ENCODE results near the gene RAB13.
A peak's percentile ranks its signal among the peaks of the same experiment; 100 is the strongest.

Gene RAB13

DNA sequence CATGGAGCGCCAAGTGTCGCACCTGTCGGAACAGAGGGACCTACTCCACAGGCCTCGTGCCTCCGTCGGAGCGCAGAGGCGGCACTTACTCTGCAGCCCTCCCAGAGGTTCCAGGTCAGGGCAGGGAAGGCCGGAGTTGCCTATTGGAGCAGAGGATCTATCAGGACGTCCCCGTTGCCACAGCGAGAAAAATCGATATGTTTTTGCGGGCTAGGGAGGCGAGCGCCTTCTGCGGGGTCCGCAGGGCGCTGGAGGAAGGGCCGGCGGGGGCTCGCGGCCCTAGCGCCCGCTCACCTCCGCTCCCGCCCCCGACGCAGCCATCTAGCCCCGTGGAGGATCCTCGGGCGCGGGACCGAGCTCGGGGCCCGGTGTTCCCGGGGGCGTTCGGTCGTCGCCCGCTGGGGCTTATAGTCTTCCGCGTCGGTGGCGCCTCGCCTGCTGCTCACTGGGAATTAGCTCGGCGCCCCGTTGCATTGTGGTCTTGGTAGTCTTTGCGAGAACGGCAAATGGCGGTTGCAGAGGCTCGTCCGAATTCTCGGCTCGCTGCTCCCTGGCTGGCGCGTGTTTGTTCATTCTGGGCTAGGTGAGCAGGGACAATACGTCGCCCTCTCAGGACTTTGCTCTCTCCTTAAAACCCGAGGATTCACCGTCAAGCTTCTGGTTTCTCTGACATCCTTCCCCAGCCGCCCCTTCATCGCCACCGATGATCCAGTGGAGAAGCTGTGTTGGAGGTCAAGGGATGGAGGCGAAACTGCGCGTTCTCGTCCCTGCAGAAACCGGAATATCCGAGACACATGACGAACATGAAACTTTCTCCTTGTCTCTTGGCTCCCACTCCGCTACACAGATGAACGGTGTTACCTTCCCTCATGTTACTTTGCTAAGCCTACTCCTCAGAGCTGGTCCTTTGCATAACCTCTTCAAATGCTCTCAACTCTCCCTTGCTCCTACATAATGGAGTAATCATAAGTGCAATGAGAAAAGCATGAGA is 8.6 kb downstream of the RAB13 start, which contains the start of gene JTB:
Gene JTB (minus strand): TSS at position 425 of the 991 bp plus-strand sequence. CDS start 422 bp downstream, at position 3.
- peak; percentile 90 to 91 for DNase-seq

DNA sequence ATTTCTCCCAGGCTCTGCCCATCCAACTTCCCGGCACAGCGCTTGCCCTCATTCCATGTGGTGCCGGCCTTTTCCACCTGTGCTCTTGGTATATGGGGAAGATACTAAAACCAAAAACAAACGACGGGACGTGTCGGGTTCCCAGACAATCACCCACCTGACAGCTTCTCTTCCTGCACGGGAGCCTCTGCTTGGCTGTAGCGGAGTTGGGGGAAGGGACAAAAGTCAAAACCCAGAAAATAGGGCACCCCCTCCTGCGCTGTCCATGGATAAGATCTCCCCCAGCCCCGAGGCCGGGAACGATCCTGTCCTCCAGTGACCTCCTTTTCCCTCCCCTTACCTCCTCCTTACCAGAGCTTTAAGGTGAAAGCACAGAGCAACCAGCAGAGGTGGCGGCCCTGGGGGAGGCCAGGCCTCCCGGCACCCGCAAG is 9.3 kb downstream of the RAB13 start:
- DNase-seq: no peak

DNA sequence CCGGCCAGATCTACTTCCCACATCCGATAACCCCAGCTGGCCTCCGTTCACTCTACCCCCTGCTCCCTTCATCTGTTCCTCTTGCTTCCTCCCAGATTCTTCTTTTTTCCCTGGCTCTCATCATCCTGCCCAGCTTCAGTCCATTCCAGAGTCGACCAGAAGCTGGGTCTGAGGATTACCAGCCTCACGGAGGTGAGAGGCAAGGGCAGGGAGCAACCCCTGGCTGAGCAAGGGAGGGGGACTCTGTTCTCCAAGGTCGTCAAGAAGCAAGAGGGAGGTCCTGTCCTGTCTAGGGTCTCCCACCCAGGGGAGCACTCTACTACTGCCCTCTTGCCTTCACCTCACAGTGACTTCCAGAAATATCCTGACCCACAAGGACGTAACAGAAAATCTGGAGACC is 12.6 kb downstream of the RAB13 start:
- DNase-seq: no peak

DNA sequence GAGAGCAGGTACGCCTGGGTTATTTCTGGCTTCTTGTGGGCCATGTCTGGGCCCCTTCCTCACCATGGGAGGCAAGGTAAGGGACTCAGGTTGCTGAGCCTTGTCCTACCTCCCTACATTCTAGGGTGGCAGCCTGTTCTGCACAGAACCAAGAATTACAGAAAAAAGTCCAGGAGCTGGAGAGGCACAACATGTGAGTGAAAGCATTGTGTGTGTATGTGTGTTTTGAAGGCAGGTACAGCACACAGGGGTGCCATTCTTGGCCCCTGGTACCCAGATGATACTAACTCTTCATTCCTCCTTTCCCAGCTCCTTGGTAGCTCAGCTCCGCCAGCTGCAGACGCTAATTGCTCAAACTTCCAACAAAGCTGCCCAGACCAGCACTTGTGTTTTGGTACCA is 13.1 kb downstream of the RAB13 start:
- DNase-seq: no peak

DNA sequence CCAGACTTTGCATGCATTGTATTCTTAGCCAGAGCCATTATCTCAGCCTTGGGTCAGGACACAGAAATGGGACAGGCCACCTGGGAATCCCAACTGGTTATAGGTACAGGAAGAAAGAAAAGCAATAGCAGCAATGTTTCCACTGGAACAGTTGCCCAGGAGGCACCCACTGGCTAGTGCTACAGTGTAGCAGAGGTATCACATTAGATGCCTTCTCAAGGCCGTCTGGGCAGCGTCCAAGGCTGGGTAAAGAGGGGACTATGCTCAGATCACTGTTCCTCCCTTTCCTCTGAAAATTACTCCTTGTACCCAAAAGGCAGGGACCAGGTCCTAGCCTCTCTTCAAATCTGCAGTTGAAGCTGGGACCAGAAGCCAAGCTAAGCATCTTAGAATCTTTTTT is 15.8 kb downstream of the RAB13 start:
- DNase-seq: no peak

DNA sequence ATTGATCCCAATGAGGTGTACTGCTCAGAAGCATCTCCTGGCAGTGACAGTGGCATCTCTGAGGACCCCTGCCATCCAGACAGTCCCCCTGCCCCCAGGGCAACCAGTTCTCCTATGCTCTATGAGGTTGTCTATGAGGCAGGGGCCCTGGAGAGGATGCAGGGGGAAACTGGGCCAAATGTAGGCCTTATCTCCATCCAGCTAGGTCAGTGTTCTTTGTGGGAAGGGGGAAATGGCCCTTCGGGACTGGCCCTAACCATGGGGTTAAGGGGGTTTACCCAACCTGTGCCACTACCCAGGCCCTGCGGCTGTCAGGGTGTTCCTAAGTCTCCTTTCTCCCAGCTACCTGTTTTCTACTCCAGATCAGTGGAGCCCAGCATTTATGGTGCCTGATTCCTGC is 17.2 kb downstream of the RAB13 start:
- DNase-seq: no peak

DNA sequence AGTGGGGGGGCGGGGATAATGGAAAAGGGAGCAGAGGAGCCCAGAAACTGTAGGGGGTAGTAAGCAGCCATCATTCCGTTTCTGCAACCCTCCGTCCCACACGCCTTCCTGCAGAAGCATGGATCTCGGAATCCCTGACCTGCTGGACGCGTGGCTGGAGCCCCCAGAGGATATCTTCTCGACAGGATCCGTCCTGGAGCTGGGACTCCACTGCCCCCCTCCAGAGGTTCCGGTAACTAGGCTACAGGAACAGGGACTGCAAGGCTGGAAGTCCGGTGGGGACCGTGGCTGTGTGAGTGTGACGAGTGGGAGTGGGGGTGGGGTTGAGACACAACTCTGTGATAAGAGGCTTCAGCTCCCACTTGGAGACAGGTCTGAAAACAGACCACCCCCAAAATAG is 17.7 kb downstream of the RAB13 start:
- DNase-seq: no peak

DNA sequence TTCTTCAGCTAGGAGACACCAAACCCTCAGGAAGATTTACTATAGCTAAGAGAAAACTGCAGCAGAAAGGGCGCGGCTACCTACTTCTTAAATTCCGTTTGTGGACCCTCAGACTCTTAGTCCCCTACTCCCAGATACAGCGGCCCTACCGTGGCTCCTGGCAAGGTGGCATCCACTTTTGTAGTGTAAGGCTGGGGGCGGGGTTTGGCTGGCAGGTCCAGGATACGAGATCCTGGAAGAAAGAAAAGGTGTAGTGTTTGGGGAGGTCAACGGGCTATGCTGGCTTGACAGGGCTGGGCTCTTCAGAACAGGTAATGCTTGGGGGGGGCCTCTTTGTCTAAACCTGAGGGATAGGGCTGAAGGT is 18.2 kb downstream of the RAB13 start:
- no peak for DNase-seq

DNA sequence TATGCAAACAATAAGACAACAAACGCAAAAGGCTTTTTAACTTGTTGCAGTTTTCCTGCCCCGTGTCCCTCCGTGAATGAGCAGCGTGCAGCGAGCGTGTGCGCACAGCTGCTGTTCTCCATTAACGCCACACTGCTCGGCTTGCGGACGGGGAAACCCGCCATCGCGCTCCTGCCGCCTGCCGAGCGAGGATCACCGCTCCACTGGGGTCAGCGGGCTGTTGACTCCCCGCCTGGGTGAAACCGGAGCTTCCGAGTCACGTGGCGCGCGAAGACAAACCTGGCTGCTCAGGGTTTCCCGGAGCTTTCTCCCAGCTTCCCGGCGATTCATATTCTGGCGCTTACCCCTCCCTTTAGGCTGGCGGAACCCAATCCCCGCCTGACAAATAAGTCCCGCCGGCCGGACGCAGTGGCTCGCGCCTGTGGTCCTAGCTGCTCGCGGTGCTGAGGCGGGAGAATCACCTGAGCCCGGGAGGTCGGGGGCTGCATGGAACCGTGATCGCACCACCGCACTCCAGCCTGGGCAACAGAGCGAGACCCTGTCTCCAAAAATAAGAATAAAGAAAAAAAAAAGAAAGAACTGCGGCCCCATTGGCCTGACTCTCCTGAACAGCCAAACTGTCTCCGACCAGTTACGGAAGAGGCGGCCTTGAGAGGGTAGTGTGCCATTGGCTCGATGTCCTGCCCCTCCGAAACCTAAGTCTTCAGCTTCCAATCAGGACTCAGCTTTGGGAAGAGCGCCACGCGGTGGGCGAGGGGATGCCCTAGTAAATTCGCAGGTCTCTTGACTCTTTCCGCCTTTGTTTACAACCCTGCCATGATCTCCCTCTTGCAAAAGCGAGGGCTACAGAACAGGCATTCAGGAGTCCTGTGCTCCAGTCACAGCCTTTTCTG is 18.8 kb downstream of the RAB13 start, which contains the start of gene CREB3L4:
Gene CREB3L4 (plus strand): TSS at position 796 of the 893 bp plus-strand sequence. CDS start 624 bp downstream, outside the sequence.
- DNase-seq: peak; percentile 99

DNA sequence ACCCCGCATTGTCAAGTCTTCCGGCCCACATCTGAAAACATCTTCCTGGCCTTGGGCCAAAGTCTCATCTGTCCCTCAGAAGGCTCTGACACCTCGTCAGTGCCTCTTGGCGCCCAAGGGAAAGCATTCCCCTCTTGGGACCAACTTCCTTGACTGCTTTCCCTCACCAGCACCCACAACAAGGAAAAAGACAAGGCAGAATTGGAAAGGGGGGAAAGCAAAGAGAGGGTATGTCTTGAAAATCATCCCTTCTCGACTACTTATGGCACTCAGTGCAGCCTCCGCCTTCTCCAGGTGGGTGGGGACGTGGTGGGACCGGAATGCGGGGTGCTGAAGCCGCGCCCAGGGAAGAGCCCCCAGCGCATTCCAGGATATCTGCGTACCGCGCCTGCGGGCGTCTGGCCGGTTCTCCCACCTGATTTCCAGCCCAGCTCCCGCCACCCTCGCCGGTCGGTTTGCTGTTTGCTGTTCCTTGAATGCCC is 22.2 kb downstream of the RAB13 start:
- DNase-seq: peak in 1 of 2 experiments; percentile 64

DNA sequence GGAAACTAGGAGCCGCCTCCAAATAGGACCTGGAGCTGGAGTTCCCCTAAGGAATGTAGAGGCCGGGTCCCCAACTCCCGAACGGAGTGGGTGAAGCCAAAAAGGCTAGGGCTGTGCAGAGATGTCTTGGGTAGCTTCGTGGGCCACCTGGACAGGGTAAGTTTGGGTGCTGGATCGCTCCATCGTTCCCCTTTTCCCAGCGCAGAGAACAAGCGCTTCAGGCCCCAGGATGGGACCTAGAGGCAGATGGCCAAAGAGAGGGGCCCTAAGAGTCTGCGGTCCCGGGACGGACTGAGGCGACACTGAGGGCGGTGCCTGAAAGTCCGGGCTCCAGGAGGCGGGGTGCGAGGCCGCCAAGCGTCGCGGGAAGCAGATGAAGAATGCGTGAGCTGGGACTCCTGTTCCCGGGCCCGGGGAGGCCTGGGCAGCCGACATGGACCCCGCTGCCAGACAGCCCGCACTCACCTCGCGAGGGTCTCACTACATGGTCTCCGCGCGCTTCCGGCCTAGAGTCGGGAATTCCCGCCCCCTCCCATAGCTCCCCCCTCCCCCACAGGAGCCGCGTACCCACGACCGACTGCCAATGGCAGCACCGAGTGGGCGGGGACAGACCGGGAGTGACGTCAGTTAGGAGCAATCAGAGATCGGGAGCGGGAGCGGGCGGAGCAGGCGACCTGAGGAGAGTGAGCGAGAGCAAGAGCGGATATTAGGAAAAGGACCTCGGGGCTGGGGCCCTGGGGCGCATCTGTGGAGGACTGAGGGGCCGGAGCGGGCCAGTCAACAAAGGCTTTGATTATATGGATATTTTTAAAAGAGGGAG is 22.9 kb downstream of the RAB13 start, which contains the start of gene SLC39A1:
Gene SLC39A1 (minus strand): TSS at position 508 of the 820 bp plus-strand sequence. CDS start 822 bp downstream, outside the sequence.
- peak; percentile 97 to 98 for DNase-seq

DNA sequence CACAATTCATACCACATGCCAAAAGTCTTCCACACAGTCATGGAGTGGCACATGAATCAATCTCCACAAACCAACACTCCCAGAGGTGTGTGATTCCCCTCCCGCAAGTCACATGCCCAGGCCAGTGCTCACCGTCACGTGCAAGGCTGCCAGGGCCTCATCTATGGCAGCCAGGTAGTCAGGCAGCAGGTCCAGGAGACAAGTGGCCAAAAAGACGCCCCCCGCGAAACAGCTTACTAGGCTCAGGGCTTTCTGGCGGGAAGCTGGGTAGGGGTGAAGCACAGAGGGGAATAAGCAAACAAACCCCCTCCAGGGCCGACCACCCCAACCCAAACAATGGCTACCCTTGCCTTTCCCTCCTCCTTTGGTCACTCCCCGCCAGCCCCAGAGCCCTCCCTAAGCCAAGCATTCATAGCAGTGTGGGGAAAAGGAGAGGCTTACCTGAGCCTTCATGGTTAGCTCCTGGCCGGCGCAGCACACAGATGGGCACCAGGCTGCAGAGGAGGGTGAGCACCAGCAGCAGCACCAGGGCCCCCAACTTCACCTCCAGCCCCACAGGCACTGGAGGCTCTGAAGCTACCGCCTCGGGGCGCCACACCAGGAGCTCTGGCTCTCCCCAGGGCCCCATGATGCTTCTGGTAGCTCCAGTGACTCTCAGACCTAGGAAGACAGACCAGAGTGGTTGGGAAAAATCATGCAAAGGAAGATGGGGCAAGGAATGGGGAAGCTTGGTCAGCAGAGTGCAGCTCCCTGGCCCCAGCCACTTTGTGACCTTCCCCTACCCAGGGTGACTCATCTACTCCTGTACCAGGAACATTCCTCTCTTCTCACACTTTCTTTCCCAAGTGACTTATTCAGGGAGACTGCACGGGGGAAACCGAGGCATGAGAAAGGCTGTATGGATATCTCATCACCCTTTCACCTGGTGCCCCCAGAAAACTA is 23.8 kb downstream of the RAB13 start:
- no peak for DNase-seq

DNA sequence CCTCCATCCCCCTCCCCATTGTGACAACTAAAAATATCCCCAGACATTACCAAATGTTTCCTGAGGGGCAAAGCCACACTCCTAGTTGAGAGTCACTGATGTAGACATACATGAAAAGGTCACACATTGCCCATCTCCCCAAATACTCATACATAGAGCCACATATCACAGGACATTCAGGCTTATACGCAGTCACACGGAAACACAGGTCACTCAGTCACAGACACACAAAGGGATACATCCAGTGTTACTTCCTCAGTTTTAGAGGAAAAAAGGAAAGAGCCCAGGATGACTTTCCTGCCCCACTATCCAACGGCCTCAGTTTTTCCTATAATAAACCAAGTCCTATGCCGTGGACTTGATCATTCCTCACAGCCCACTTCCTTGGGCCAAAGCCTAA is 24.7 kb downstream of the RAB13 start:
- DNase-seq: no peak

DNA sequence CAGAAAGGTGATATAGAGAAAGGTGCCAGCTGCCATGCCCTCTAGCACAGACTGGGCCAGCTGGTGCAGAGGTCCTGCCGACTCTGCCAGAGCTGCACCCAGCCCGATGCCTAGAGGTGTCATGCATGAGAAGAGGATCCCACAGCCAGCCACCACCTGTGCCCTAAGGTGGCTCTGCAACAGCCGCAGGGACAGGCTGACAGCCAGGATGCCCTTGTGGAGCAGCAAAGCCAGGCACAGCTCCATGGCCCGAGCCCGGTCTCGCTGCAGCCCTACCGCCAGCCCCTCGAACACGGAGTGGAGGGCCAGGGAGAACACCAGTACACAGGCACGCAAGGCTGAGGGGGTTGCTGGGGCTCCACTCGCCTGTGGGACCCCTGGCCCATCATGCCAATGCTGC is 25.9 kb downstream of the RAB13 start:
- no peak for DNase-seq

DNA sequence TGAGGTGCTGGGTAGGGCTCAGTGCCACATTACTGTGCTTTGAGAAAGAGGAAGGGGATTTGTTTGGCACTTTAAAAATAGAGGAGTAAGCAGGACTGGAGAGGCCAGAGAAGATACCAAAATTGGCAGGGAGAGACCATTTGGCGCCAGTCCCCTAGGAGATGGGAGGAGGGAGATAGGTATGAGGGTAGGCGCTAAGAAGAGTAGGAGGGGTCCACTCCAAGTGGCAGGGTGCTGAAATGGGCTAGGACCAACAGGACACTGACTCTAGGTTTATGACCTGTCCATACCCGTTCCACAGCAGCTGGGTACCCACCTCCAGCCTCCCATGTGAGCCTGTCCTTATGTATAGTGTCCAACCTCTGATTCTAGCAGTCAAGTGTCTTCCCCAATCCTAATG is 26.7 kb downstream of the RAB13 start:
- no peak for DNase-seq

DNA sequence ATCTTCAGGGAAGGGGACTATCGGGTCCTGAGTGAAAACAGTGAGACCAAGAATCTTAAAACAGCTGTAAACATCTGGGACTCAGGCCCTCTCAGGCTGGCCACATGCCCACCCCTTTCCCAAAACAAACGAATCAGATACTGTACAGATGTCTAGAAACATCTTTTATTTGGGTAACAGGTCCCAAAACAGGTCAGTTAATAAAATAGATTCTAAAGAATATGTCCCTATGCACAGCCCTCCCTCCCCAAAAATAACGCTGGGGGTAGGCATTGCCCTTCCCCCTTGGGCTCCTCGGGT is 27.2 kb downstream of the RAB13 start:
- DNase-seq: no peak

DNA sequence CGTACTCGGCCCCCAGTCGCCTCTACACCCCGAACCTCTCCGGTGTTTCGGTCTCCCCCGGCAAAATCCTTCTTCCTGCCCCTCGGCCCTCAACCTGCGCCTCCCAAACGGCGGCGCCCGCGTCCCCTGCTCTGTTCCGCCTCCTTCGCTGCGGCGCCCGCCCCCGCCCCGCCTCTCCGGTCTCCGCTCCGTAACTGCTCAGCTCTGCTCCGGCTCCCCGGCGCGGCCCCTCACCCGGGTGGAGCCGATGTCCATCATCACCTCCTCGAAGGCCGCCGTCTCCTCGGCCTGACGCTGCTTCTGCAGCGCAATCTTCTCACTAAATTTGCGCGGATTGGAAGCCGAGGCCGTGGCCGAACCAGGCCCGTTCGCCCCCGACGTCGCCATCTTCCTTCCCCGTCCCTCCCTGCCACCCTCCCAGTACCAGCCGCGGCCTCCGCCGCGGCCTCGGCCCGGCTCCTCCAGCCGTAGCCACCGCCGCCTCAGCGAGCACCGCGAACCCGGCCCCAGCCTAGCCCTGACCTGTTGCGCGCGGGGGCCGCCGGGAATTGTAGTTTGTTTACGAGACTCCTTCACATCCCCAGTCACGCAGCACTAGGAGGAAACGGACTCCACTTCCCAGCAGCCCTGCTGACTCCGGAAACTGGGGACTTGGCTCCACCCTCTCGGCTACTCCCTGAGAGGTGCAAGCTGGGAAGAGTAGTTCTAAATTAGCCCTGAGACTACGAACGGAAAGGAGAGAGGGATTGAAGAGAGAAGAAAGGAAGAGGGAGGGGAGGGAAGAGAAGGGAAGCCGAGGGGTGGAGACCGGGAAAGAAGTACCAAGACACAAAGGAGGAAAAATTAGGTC is 27.8 kb downstream of the RAB13 start, which contains the start of gene CRTC2:
Gene CRTC2 (minus strand): TSS at position 502 of the 850 bp plus-strand sequence. CDS start 115 bp downstream, at position 387.
- DNase-seq: peak; percentile 100

DNA sequence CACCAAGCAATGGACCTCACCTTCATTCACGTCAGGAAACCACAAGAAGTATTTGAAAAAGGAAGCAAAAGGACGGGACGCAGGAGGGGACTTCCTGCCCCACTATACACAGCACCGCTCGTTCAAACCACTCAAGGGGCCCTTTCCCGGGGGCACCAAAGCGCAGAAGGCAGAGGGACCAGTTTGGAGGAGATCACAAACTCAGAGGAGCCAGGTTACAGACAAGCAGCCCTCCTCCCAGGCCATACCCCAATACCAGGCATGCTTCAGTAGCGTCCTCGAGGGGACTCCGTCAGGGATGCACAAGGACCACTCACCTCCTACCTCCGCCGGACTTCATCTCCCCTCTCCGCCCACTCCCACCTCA is 28.4 kb downstream of the RAB13 start:
- peak; percentile 46 for DNase-seq

DNA sequence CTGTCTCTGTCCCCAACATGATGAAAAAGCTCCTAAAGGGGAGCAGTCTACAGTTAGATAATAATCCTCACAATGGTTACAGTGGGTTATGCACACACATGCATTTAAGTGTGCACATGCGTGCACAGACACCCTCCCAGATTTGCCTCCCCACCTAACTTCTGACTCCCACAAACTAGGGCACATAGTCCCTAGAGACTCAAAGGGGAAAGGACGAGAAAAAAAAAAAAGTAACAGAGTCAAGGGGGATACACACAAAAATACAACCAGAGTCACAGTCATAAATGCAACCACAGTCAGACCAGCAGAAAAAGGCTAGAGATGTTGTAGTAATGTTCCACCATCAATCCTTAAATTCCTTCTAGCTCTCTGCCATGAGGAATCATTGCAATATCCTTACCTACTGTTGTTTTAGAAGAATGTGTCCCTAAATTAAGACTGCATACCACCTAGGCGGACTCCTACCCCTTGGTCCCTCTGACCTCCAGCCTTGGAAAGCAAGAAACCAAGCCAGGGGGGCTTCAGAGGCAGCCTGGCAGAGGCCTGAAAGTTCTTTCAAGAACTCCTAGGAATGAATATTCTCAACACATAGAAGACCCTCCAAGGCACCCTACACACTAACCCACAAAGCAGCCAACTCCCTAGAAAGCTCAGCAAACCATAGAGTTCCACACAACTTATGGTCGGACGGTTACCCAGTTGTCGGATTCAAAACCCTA is 29.0 kb downstream of the RAB13 start:
- DNase-seq: no peak

Data from Kasumi-1 (cell line).